Neural progenitor cell (in vitro differentiated cells): ENCODE measurements around the gene PYROXD2.

ENCODE experiments used
- CTCF ChIP-seq: fragments of 200-600 bp; sonication (generic); IDR thresholded peaks from 2 replicates; pipeline ENCODE4 v1.5.1; 2017; ENCODE audit warnings: antibody characterized with exemption, mild to moderate bottlenecking
- EZH2 ChIP-seq: fragments of 200-600 bp; sonication (generic); IDR thresholded peaks from 2 replicates; pipeline ENCODE4 v1.6.1; 2017; ENCODE audit warnings: antibody characterized with exemption, mild to moderate bottlenecking, moderate library complexity
- EZH2phosphoT487 ChIP-seq: fragments of 200-600 bp; sonication (generic); IDR thresholded peaks from 2 replicates; pipeline ENCODE4 v1.6.1; 2017; ENCODE audit warnings: antibody characterized with exemption

- TF ChIP-seq CTCF, result no peak
- no peak for TF ChIP-seq EZH2phosphoT487
- TF ChIP-seq EZH2, result no peak
Observed at GRCh38 chr10:98380493-98381339, 34.3 kb downstream of the PYROXD2 start.
